Stimulated activated CD8-positive, alpha-beta memory T cell treated with anti-CD3 and anti-CD28 coated beads, Interleukin-12 subunit alpha, Interleukin-12 subunit beta, amount 100 ng/mL, for 1 hour (primary cell): ENCODE data around the gene ADGRG3.
"Not testable (repeated sequence)": the region's sequence is repeated elsewhere in the genome, so short reads cannot be mapped to it uniquely, and the experiment has no call there.

Source experiments
- DNase-seq: peaks from one replicate; pipeline ENCODE4 v3.0.0-alpha.2; 2020; ENCODE audit warnings: low read depth

Gene ADGRG3

GRCh38 chr16:57697896-57698537 is 29.9 kb downstream of the ADGRG3 start:
- DNase-seq: no peak

- DNase-seq: no peak
Measured at GRCh38 chr16:57698812-57699405, 30.8 kb downstream of the ADGRG3 start.

- no peak for DNase-seq
Measured at GRCh38 chr16:57699481-57699880, 31.4 kb downstream of the ADGRG3 start.

GRCh38 chr16:57699899-57700298 is 31.8 kb downstream of the ADGRG3 start:
- no peak for DNase-seq

- DNase-seq: no peak
Measured at GRCh38 chr16:57700781-57701551, 32.9 kb downstream of the ADGRG3 start.

- no peak for DNase-seq
Measured at GRCh38 chr16:57701759-57702371, 33.8 kb downstream of the ADGRG3 start.

GRCh38 chr16:57703416-57704010 is 35.4 kb downstream of the ADGRG3 start:
- DNase-seq: no peak

- DNase-seq: no peak
Measured at GRCh38 chr16:57704011-57704904, 36.2 kb downstream of the ADGRG3 start.

- DNase-seq: no peak
Measured at GRCh38 chr16:57704905-57705852, 37.1 kb downstream of the ADGRG3 start.

- no peak for DNase-seq
Measured at GRCh38 chr16:57706717-57707116, 38.6 kb downstream of the ADGRG3 start.

GRCh38 chr16:57707331-57707730 is 39.2 kb downstream of the ADGRG3 start:
- DNase-seq: no peak

- DNase-seq: no peak
Measured at GRCh38 chr16:57708168-57708567, 40.1 kb downstream of the ADGRG3 start.

GRCh38 chr16:57709663-57710062 is 41.6 kb downstream of the ADGRG3 start:
- no peak for DNase-seq

GRCh38 chr16:57711346-57711745 is 43.2 kb downstream of the ADGRG3 start:
- no peak for DNase-seq

- DNase-seq: no peak
Measured at GRCh38 chr16:57711993-57712392, 43.9 kb downstream of the ADGRG3 start.

GRCh38 chr16:57712569-57712968 is 44.5 kb downstream of the ADGRG3 start:
- DNase-seq: not testable (repeated sequence)

GRCh38 chr16:57713596-57713995 is 45.5 kb downstream of the ADGRG3 start:
- DNase-seq: no peak

- no peak for DNase-seq
Measured at GRCh38 chr16:57714047-57714446, 45.9 kb downstream of the ADGRG3 start.

- DNase-seq: peak; percentile 10
Measured at GRCh38 chr16:57720142-57720575, 52.1 kb downstream of the ADGRG3 start.
